Astrocyte (in vitro differentiated cells and primary cell): ENCODE results near the gene OR10AD1.
"Not testable (repeated sequence)": the region's sequence is repeated elsewhere in the genome, so short reads cannot be mapped to it uniquely, and the experiment has no call there.

ENCODE experiments used
- EZH2 ChIP-seq: IDR thresholded peaks from 2 replicates; pipeline ENCODE4 v1.6.1; 2012; ENCODE audit warnings: mild to moderate bottlenecking, low read length, inconsistent platforms; ENCODE audit not compliant: insufficient read depth
- TF ChIP-seq, protein P1 (sequence below): IDR thresholded peaks from 2 replicates; pipeline ENCODE4 v1.5.1; 2011; ENCODE audit warnings: low read depth, mild to moderate bottlenecking, inconsistent platforms, low read length, moderate library complexity; ENCODE audit not compliant: insufficient read depth

DNA sequence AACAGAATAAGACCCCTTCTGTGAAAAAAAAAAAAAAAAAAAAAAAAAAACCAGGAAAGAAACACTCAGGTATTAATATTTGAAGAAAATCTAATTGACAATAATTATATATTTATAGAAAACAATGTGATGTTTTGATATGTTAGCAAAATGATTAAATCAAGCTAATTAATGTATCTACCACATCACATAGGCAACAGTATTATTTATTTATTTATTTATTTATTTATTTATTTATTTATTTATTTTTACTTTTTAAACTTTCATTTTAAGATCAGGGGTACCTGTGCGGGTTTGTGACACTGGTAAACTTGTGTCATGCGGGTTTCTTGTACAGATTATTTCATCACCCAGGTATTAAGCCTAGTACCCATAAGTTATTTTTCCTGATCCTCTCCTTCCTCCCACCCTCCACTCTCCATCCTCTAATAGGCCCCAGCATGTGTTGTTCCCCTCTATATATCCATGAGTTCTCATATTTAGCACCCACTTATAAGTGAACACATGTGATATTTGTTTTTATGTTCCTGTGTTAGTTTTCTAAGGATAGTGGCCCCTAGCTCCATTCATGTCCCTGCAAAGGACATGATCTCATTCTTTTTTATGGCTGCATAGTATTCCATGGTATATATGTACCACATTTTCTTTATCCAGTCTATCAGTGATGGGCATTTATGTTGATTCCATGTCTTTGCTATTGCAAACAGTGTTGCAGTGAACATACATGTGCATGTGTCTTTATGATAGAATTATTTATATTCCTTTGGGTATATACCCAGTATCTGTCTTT, 28.3 kb upstream of the OR10AD1 start:
- not testable (repeated sequence) for TF ChIP-seq EZH2
- TF ChIP-seq, protein P1, sequence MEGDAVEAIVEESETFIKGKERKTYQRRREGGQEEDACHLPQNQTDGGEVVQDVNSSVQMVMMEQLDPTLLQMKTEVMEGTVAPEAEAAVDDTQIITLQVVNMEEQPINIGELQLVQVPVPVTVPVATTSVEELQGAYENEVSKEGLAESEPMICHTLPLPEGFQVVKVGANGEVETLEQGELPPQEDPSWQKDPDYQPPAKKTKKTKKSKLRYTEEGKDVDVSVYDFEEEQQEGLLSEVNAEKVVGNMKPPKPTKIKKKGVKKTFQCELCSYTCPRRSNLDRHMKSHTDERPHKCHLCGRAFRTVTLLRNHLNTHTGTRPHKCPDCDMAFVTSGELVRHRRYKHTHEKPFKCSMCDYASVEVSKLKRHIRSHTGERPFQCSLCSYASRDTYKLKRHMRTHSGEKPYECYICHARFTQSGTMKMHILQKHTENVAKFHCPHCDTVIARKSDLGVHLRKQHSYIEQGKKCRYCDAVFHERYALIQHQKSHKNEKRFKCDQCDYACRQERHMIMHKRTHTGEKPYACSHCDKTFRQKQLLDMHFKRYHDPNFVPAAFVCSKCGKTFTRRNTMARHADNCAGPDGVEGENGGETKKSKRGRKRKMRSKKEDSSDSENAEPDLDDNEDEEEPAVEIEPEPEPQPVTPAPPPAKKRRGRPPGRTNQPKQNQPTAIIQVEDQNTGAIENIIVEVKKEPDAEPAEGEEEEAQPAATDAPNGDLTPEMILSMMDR = not testable (repeated sequence)
